CD4-positive, alpha-beta T cell treated with Interferon alpha-2 for 1 hour (primary cell): Measurements from ENCODE around the gene C2orf49.

Source experiments
- DNase-seq, 2 donors: peaks; one replicate each; pipeline ENCODE4 v3.0.0-alpha.2; 2020 to 2022

The C2orf49 gene

GRCh38 chr2:105337122-105338019, at the start of gene C2orf49:
Gene C2orf49 (plus strand): TSS chr2:105337540. CDS start chr2:105337588, 48 bp downstream.
- DNase-seq, result peak; percentile 87 to 91

DNA sequence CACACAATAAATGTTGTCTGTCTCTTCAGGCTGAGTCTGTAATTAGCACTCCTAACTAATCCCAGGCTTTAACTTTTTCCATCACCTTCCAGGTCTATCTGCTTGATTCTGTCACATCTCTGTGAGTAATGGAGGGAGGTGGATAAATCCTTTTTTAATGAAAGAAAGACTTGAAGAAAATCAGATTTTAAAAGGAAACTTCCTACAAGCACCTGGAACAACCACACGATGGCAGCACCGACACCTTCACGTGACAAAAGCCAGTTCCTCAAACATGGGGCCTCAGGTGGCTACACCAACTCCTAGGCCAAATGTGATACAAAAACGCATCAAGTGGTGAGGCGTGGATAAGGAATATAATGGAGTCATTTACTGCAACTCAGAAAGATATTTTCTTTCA, 49.6 kb upstream of the C2orf49 start:
- DNase-seq, result peak; percentile 31 to 33

GRCh38 chr2:105288133-105288532, 49.2 kb upstream of the C2orf49 start:
- DNase-seq, result no peak

- no peak for DNase-seq
Observed at GRCh38 chr2:105290981-105291660, 46.2 kb upstream of the C2orf49 start.

DNA sequence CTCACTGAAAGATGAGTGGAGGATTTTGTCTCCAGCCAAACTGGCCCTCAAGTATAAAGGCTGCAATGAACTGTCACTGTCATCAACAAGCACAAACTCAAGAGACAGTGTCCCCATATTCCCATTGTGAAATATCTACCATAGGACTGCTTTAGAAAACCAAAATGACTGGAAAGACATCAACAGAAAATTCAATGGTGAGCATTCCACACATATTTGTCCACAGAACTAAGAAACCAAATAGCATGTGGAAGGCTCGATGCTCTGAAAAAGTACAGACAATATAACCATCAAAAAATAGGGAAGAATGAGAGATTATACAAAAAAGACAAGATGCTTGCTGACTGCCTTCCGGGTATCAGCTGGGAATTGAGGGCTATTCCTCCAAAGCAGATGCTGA, 45.4 kb upstream of the C2orf49 start:
- DNase-seq, result no peak

GRCh38 chr2:105294046-105294445, 43.3 kb upstream of the C2orf49 start:
- no peak for DNase-seq

GRCh38 chr2:105294844-105295481, 42.4 kb upstream of the C2orf49 start:
- DNase-seq, result peak; percentile 4 to 24

GRCh38 chr2:105296017-105296611, 41.2 kb upstream of the C2orf49 start:
- DNase-seq, result no peak

GRCh38 chr2:105297216-105297615, 40.1 kb upstream of the C2orf49 start:
- no peak for DNase-seq

- no peak for DNase-seq
Observed at GRCh38 chr2:105298017-105298416, 39.3 kb upstream of the C2orf49 start.

GRCh38 chr2:105299290-105299689, 38.0 kb upstream of the C2orf49 start:
- DNase-seq, result no peak

- no peak for DNase-seq
Observed at GRCh38 chr2:105301646-105302045, 35.7 kb upstream of the C2orf49 start.

DNA sequence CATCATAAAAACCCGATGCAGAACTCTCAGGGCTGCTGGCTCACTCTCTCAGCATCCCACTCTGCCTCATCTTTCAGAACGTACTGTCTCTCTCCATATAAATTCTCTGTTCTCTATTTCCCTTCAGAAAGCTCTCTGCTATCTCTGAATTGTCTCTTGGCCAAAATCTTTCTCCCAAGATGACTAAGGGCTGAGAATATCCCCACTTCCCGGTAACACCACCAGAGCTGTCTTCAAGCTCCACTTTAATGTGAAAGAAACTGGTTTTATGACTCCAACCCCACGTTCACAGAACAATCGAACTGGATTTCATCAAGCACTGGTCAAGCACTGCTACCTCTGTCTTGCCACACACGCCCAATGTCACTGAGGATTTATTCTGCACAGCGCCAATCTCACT, 30.2 kb upstream of the C2orf49 start:
- no peak for DNase-seq

- no peak for DNase-seq
Observed at GRCh38 chr2:105307550-105307949, 29.8 kb upstream of the C2orf49 start.

GRCh38 chr2:105307962-105308361, 29.4 kb upstream of the C2orf49 start:
- DNase-seq, result no peak

DNA sequence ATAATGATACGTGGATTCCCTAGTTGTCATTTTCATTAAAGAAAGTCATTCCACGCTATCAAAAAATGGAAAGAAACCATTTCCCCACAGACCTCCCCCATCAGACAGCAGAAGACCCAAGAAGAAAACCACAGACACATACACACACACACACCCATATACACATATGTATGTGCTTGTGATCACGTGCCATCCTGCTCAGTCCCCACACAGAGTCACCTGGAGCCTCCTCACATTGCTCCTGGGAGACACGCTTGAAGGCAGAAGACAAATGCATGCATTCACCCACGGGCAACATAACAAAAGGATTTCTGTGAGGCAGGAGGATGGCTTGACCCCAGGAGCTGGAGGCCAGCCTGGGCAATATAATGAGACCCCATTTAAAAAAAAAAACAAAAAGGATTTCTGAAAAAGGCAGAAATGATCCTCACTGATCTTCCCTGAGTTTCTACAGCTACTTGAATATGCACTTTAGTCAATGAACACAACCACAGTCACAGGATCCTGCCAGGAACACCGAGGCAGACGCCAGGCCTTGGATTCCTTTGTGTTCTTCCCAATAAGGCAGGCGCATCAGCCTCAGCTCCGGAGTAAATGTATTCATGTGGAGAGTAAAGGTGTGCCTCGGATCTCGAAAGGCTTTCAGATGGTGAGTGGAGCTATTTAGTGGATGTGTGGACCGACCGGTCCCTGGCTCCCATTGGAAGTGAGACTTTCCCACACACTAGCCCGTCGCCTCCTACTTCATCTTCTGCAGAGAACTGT, 28.8 kb upstream of the C2orf49 start:
- DNase-seq, result no peak

GRCh38 chr2:105309147-105309545, 28.2 kb upstream of the C2orf49 start:
- DNase-seq, result peak in 1 of 2 donors; percentile 3

DNA sequence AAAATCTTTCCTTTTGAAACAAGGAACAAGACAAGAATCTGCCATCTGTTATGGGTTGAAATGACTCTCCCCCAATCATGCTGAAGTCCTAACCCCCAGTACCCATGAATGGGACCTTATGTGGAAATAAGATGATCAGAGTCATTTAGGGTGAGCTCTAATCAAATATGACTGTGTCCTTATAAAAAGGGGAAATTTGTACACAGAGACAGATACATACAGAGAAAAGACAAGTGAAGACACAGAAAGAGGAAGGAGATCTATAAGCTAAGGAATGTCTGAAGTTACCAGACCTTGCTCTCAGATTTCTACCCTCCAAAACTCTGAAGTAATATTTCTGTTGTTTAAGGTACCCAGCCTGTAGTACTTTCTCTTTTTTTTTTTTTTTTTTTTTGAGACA, 23.5 kb upstream of the C2orf49 start:
- DNase-seq, result no peak

- DNase-seq, result no peak
Observed at GRCh38 chr2:105315314-105315713, 22.0 kb upstream of the C2orf49 start.

DNA sequence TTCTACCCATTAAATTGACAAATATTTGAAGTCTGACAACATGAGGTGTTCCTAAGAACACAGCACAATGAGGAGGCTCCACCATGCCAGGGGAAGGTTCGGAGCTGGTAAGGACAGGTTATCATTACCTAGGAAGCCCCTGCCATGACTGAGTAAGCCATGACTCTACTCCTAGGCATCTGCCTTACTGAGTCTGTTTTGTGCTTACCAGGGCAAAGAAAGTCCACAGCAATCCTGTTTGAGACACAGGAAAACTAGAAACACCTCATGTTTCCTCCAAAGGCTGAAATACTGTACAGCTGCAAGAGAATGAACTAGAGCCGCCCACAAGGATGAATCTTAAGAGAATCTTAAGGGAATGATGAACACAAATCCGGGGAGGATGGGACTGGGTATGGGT, 19.4 kb upstream of the C2orf49 start:
- DNase-seq, result no peak

DNA sequence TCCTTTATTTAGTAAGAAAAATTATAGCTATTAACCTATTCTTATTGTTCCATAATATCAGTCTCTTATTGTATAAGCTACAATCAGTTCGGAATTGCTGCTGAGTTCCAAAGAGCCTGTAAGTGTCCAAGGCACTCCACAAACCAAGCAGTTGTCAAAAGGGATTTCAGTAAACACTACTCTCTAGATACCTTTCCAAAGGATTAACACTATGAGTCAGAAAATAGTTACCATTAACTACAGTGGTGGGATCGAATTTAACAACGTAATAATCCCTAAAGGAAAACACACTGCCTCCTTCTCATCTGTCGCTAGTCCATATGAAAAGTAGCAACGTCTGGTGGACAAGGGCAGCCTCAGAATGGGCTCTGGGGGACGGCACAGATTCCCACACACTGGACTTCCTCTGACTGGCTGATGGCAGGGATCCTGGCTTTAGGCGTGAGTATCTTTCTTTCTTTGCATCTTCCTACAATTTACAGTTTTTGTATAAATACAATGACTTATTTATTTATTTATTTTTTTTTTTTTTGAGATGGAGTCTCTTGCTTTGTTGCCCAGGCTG, 16.6 kb upstream of the C2orf49 start:
- DNase-seq, result no peak
